ENCODE measurements around the gene CTF1.

- no peak for TF ChIP-seq ZBTB21 (CRISPR knock-in tag; IDR thresholded peaks at IDR 0.05; ENCODE audit: borderline replicate concordance)
- no peak for TF ChIP-seq IRF2 (CRISPR knock-in tag; IDR thresholded peaks at IDR 0.05; ENCODE audit: borderline replicate concordance, low read depth)
- no peak for TF ChIP-seq CTCF (IDR thresholded peaks at IDR 0.05)
- TF ChIP-seq FOXK1 (CRISPR knock-in tag; IDR thresholded peaks at IDR 0.05) = no peak
- no peak for TF ChIP-seq CBFB (CRISPR knock-in tag; IDR thresholded peaks at IDR 0.05; ENCODE audit: low read depth)
- TF ChIP-seq NR2C2 (CRISPR knock-in tag; IDR thresholded peaks at IDR 0.05) = no peak
- TF ChIP-seq NFATC4 (CRISPR knock-in tag; IDR thresholded peaks at IDR 0.05) = no peak
- no peak for TF ChIP-seq ZSCAN18 (CRISPR knock-in tag; IDR thresholded peaks at IDR 0.05)
- no peak for TF ChIP-seq SMAD4 (CRISPR knock-in tag; IDR thresholded peaks at IDR 0.05)
- no peak for TF ChIP-seq FOXP1 (CRISPR knock-in tag; IDR thresholded peaks at IDR 0.05; ENCODE audit: borderline replicate concordance)
- TF ChIP-seq, protein P1, sequence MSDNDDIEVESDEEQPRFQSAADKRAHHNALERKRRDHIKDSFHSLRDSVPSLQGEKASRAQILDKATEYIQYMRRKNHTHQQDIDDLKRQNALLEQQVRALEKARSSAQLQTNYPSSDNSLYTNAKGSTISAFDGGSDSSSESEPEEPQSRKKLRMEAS (CRISPR knock-in tag; IDR thresholded peaks at IDR 0.05) = no peak
- TF ChIP-seq, protein P2, sequence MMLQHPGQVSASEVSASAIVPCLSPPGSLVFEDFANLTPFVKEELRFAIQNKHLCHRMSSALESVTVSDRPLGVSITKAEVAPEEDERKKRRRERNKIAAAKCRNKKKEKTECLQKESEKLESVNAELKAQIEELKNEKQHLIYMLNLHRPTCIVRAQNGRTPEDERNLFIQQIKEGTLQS (CRISPR knock-in tag; conservative IDR thresholded peaks at IDR 0.05) = no peak
- TF ChIP-seq, protein P3, sequence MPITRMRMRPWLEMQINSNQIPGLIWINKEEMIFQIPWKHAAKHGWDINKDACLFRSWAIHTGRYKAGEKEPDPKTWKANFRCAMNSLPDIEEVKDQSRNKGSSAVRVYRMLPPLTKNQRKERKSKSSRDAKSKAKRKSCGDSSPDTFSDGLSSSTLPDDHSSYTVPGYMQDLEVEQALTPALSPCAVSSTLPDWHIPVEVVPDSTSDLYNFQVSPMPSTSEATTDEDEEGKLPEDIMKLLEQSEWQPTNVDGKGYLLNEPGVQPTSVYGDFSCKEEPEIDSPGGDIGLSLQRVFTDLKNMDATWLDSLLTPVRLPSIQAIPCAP (CRISPR knock-in tag; IDR thresholded peaks at IDR 0.05) = no peak
Observed at GRCh38 chr16:30921459-30921747, 25.0 kb downstream of the CTF1 start.
